Neural progenitor cell (in vitro differentiated cells): ENCODE results near the gene B3GNT9. TPM values are rescaled to one million over a fixed set of nuclear protein-coding genes. Genes with fewer than 3 reads are reported as not detected.
A peak's percentile ranks its signal among the peaks of the same experiment; 100 is the strongest.

ENCODE experiments used
- DNase-seq: peaks from one replicate; pipeline ENCODE4 v3.0.0-alpha.2; 2016; ENCODE audit warnings: low spot score
- H2AFZ ChIP-seq: fragments of 200-600 bp; sonication (generic); replicated peaks from 2 replicates; pipeline ENCODE4 v1.6.1; 2016; ENCODE audit warnings: antibody characterized with exemption
- H3F3A ChIP-seq: fragments of 200-600 bp; sonication (generic); 2 replicates; pipeline ENCODE4 v1.6.1; 2016; ENCODE audit warnings: antibody characterized with exemption, low read depth
- H3K27ac ChIP-seq: fragments of 200-600 bp; sonication (generic); 2 replicates; pipeline ENCODE4 v1.5.1; 2016; ENCODE audit warnings: mild to moderate bottlenecking
- H3K27me3 ChIP-seq: fragments of 200-600 bp; sonication (generic); 2 replicates; pipeline ENCODE4 v1.6.1; 2016; ENCODE audit warnings: mild to moderate bottlenecking, moderate library complexity
- H3K36me3 ChIP-seq: fragments of 200-600 bp; sonication (generic); 2 replicates; pipeline ENCODE4 v1.5.1; 2016
- H3K4me1 ChIP-seq: fragments of 200-600 bp; sonication (generic); 2 replicates; pipeline ENCODE4 v1.6.1; 2016; ENCODE audit warnings: mixed run types
- H3K4me2 ChIP-seq: fragments of 200-600 bp; sonication (generic); 2 replicates; pipeline ENCODE4 v1.6.1; 2016
- H3K4me3 ChIP-seq: fragments of 200-600 bp; sonication (generic); 2 replicates; pipeline ENCODE4 v1.5.1; 2016
- H3K79me2 ChIP-seq: fragments of 200-600 bp; sonication (generic); 2 replicates; pipeline ENCODE4 v1.6.1; 2016; ENCODE audit warnings: low read depth
- H3K9ac ChIP-seq: fragments of 200-600 bp; sonication (generic); 2 replicates; pipeline ENCODE4 v1.6.1; 2016
- H3K9me3 ChIP-seq: fragments of 200-600 bp; sonication (generic); 2 replicates; pipeline ENCODE4 v1.5.1; 2016; ENCODE audit warnings: low read depth
- H4K20me1 ChIP-seq: fragments of 200-600 bp; sonication (generic); 2 replicates; pipeline ENCODE4 v1.6.1; 2016; ENCODE audit warnings: low read depth
- H3K27ac Mint-ChIP-seq: 3 replicates; pipeline ENCODE4 v1.8.0; 2021; ENCODE audit warnings: mixed read lengths
- H3K27me3 Mint-ChIP-seq: 2 replicates; pipeline ENCODE4 v1.8.0; 2022; ENCODE audit warnings: low read depth, mild to moderate bottlenecking, inconsistent platforms, moderate library complexity, mixed read lengths; ENCODE audit not compliant: insufficient read depth
- H3K36me3 Mint-ChIP-seq: 3 replicates; pipeline ENCODE4 v1.8.0; 2021; ENCODE audit warnings: mixed read lengths
- H3K4me1 Mint-ChIP-seq: 3 replicates; pipeline ENCODE4 v1.8.0; 2021; ENCODE audit warnings: mixed read lengths
- H3K4me3 Mint-ChIP-seq: 3 replicates; pipeline ENCODE4 v1.8.0; 2021; ENCODE audit warnings: mild to moderate bottlenecking, moderate library complexity, mixed read lengths
- H3K9me3 Mint-ChIP-seq: 3 replicates; pipeline ENCODE4 v1.8.0; 2020; ENCODE audit warnings: mixed read lengths
- EZH2 ChIP-seq: fragments of 200-600 bp; sonication (generic); IDR thresholded peaks from 2 replicates; pipeline ENCODE4 v1.6.1; 2017; ENCODE audit warnings: antibody characterized with exemption, mild to moderate bottlenecking, moderate library complexity
- EZH2phosphoT487 ChIP-seq: fragments of 200-600 bp; sonication (generic); IDR thresholded peaks from 2 replicates; pipeline ENCODE4 v1.6.1; 2017; ENCODE audit warnings: antibody characterized with exemption
- total RNA-seq: library from RNA; depleted of rRNA; stranded (reverse); fragments of >200 nt; gene quantifications from 2 replicates; pipeline ENCODE4 v1.2.3, GENCODE V29; 2015; ENCODE audit warnings: low replicate concordance
- TF ChIP-seq, protein P1 (sequence below): fragments of 200-600 bp; sonication (generic); IDR thresholded peaks from 2 replicates; pipeline ENCODE4 v1.5.1; 2017; ENCODE audit warnings: antibody characterized with exemption, mild to moderate bottlenecking

B3GNT9 gene
- total RNA-seq, 1 donor from 2014 or later, result 2.6 TPM

DNA sequence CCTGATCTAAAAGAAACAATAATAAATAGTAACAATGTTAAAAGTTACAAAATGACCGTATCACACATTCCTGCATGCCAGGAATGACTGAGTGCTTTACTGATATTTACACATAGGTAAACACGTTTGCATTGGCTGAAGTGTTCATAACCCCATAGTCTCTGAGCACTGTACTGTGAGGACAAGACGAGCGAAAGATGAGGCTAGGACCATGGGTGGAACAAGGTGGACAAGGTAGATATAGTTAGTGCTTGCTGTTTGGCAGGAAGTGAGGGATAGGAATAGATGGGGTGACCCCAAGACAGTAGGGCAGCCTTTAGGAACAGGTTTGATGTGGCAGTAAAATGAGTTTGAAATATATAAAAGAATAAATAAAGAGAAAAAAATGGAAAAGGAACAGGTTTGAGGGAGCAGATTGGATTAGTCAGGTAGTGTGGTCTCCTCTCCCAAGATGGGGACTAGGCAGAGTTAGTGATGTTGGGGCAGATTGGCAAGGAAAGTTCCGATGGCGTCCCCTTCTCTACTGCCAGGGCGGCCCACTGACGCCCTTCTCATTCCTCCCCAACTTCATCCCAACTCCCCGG lies 40.7 kb upstream of the B3GNT9 start:
- Histone ChIP-seq H3K36me3 (no peaks in the 10 kb centered on the region), H3K27me3 (peaks cover 7% of the 10 kb centered on the region), H3K79me2 (peaks cover 24% of the 10 kb centered on the region), H3K27ac (no peak overlapping the region), H3F3A (no peaks in the 10 kb centered on the region), H3K4me3 (peak overlapping the region; percentile 82), H3K4me2 (peak overlapping the region; percentile 33), H3K4me1 (peaks cover 7% of the 10 kb centered on the region), H3K9me3 (no peaks in the 10 kb centered on the region), H2AFZ (peak overlapping the region; percentile 5), H3K9ac (no peak overlapping the region), H4K20me1 (peaks cover 26% of the 10 kb centered on the region)
- peak overlapping the region; percentile 60 for H3K27ac Mint-ChIP-seq
- peaks cover 5% of the 10 kb centered on the region for H3K27me3 Mint-ChIP-seq
- TF ChIP-seq EZH2phosphoT487 (no peak), EZH2 (no peak)
- TF ChIP-seq, protein P1, sequence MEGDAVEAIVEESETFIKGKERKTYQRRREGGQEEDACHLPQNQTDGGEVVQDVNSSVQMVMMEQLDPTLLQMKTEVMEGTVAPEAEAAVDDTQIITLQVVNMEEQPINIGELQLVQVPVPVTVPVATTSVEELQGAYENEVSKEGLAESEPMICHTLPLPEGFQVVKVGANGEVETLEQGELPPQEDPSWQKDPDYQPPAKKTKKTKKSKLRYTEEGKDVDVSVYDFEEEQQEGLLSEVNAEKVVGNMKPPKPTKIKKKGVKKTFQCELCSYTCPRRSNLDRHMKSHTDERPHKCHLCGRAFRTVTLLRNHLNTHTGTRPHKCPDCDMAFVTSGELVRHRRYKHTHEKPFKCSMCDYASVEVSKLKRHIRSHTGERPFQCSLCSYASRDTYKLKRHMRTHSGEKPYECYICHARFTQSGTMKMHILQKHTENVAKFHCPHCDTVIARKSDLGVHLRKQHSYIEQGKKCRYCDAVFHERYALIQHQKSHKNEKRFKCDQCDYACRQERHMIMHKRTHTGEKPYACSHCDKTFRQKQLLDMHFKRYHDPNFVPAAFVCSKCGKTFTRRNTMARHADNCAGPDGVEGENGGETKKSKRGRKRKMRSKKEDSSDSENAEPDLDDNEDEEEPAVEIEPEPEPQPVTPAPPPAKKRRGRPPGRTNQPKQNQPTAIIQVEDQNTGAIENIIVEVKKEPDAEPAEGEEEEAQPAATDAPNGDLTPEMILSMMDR, result no peak
- H3K9me3 Mint-ChIP-seq, result no peaks in the 10 kb centered on the region
- peaks cover 12% of the 10 kb centered on the region for H3K36me3 Mint-ChIP-seq
- peaks cover 22% of the 10 kb centered on the region for H3K4me1 Mint-ChIP-seq
- DNase-seq, result no peak
- H3K4me3 Mint-ChIP-seq, result peak overlapping the region; percentile 92

DNA sequence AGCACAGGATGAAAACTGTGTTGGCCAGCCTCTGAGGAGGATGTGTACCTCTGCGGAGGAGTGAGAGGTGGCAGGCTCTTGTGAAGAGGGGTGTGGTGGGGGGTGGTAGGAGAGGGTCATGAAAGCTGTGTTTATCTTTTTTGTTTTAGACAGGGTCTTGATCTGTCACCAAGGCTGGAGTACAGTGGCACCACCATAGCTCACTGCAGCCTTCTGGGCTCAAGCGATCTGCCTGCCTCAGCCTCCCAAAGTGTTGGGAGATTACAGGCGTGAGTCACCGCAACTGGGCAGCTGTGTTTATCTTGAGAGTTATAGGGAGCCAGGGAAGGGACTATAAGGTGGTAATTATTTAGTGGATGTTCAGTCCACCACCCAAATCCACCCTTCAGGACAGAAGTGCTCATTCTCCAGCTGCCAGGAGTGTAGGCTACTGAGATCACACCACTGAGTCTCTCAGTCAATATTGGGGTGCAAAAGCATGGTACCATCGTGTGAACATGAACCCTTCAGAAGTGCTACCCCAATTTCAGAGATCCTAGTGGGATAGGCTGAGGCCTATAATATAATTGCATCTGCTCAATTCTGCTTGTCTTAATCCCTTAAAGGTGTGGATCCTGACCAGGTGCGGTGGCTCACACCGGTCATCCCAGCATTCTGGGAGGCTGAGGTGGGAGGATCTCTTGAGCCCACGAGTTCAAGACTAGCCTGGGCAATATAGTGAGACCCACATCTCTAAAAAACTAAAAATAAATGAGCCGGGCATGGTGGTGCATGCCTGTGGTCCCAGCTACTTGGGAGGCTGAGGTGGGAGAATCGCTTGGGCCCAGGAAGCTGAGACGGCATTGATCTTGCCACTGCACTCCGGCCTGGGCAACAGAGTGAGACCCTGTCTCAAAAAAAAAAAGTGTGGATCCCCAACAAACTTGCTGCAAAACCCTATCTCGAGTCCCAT lies 39.9 kb upstream of the B3GNT9 start:
- peaks cover 7% of the 10 kb centered on the region for H3K4me1 ChIP-seq
- H3K27ac ChIP-seq, result no peak overlapping the region
- Mint-ChIP-seq H3K27me3 (peaks cover 10% of the 10 kb centered on the region), H3K36me3 (peaks cover 6% of the 10 kb centered on the region), H3K27ac (peak overlapping the region; percentile 72), H3K9me3 (no peaks in the 10 kb centered on the region), H3K4me3 (peak overlapping the region; percentile 92), H3K4me1 (peaks cover 23% of the 10 kb centered on the region)
- H3K79me2 ChIP-seq, result peaks cover 24% of the 10 kb centered on the region
- H3K9me3 ChIP-seq, result no peaks in the 10 kb centered on the region
- H3K27me3 ChIP-seq, result peaks cover 15% of the 10 kb centered on the region
- no peak overlapping the region for H3K4me3 ChIP-seq
- H2AFZ ChIP-seq, result no peak overlapping the region
- H3F3A ChIP-seq, result no peaks in the 10 kb centered on the region
- no peak for DNase-seq
- H3K36me3 ChIP-seq, result no peaks in the 10 kb centered on the region
- TF ChIP-seq, protein P1, result no peak
- TF ChIP-seq EZH2 (no peak), EZH2phosphoT487 (no peak)
- peaks cover 33% of the 10 kb centered on the region for H4K20me1 ChIP-seq
- no peak overlapping the region for H3K9ac ChIP-seq
- H3K4me2 ChIP-seq, result no peak overlapping the region

DNA sequence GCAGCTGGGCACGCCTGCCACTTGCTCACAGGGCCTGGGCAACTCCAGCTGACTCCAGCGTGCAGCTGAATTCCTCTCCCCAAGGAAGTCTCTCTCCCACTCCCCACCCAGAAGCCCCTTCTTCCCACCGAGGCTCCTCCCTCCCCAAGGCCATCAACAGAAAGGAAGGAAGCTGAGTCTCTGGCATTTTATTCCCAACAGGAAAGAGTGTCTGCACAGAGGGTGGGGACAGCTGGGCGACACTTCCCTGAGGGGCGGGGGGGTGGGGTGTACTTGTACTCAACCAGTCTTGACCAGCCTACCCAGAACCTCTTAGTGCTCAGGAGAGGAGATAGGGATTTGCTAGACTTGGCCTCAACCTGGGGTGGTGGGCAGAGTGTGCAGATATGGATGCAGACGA lies 39.2 kb upstream of the B3GNT9 start, which contains the start of gene EXOC3L1:
Gene EXOC3L1, minus strand, starts transcription at position 96 of the 400 bp plus-strand sequence. CDS start 460 bp downstream, outside the sequence.
- Mint-ChIP-seq H3K4me1 (peaks cover 29% of the 10 kb centered on the region), H3K4me3 (no peak within 1 kb of the TSS), H3K36me3 (peaks cover 2% of the 10 kb centered on the region), H3K9me3 (no peaks in the 10 kb centered on the region), H3K27me3 (peaks cover 17% of the 10 kb centered on the region), H3K27ac (peak within 1 kb of the TSS; percentile 72)
- Histone ChIP-seq H3K4me3 (no peak within 1 kb of the TSS), H3K9ac (no peak within 1 kb of the TSS), H3K79me2 (peaks cover 24% of the 10 kb centered on the region), H3K4me1 (peaks cover 7% of the 10 kb centered on the region), H3K27ac (no peak within 1 kb of the TSS), H3K4me2 (no peak within 1 kb of the TSS), H2AFZ (no peak within 1 kb of the TSS), H4K20me1 (peaks cover 39% of the 10 kb centered on the region), H3K27me3 (peaks cover 22% of the 10 kb centered on the region), H3K9me3 (no peaks in the 10 kb centered on the region), H3K36me3 (no peaks in the 10 kb centered on the region), H3F3A (peaks cover 2% of the 10 kb centered on the region)
- DNase-seq, result no peak
- TF ChIP-seq EZH2phosphoT487 (no peak), EZH2 (no peak)
- TF ChIP-seq, protein P1, result no peak
